Chondrocyte (in vitro differentiated cells): ENCODE data around the gene MYBPH. TPM values are rescaled to one million over a fixed set of nuclear protein-coding genes. Genes with fewer than 3 reads are reported as not detected.

ENCODE experiments used
- DNase-seq: peaks from one replicate; pipeline ENCODE4 v3.0.0; 2021; ENCODE audit warnings: mixed read lengths, low spot score
- H3K27ac Mint-ChIP-seq: one replicate; pipeline ENCODE4 v1.8.0; 2021; ENCODE audit warnings: mild to moderate bottlenecking, moderate library complexity, mixed read lengths; ENCODE audit not compliant: unreplicated experiment
- H3K27me3 Mint-ChIP-seq: 2 replicates; pipeline ENCODE4 v1.8.0; 2021; ENCODE audit warnings: low read depth, mixed read lengths
- H3K36me3 Mint-ChIP-seq: 2 replicates; pipeline ENCODE4 v1.8.0; 2021; ENCODE audit warnings: low read depth, mixed read lengths
- H3K4me1 Mint-ChIP-seq: 2 replicates; pipeline ENCODE4 v1.8.0; 2021; ENCODE audit warnings: low read depth, mild to moderate bottlenecking, mixed read lengths
- H3K4me3 Mint-ChIP-seq: one replicate; pipeline ENCODE4 v1.8.0; 2021; ENCODE audit warnings: mild to moderate bottlenecking, moderate library complexity, mixed read lengths; ENCODE audit not compliant: unreplicated experiment
- H3K9me3 Mint-ChIP-seq: 2 replicates; pipeline ENCODE4 v1.8.0; 2021; ENCODE audit warnings: low read depth, mixed read lengths
- CTCF ChIP-seq: fragments of 200-600 bp; sonication (generic); IDR thresholded peaks from 2 replicates; pipeline ENCODE4 v1.5.0; 2021; ENCODE audit warnings: antibody characterized with exemption, mild to moderate bottlenecking, moderate library complexity
- total RNA-seq: library from RNA; stranded (reverse); gene quantifications from 3 replicates; pipeline ENCODE4 v1.2.1, GENCODE V29; 2021

MYBPH gene
- total RNA-seq, 1 donor from 2014 or later = not detected

GRCh38 chr1:203196371-203196770 is 20.7 kb upstream of the MYBPH start:
- Mint-ChIP-seq H3K9me3 (no peaks in the 10 kb centered on the region), H3K4me1 (peaks cover 30% of the 10 kb centered on the region), H3K27ac (no peak overlapping the region), H3K27me3 (peaks cover 7% of the 10 kb centered on the region), H3K36me3 (peaks cover 2% of the 10 kb centered on the region), H3K4me3 (no peak overlapping the region)
- peak; percentile 16 for TF ChIP-seq CTCF
- no peak for DNase-seq

- Mint-ChIP-seq H3K4me1 (peaks cover 4% of the 10 kb centered on the region), H3K36me3 (no peaks in the 10 kb centered on the region), H3K9me3 (no peaks in the 10 kb centered on the region), H3K27ac (no peak overlapping the region), H3K4me3 (no peak overlapping the region), H3K27me3 (peaks cover 15% of the 10 kb centered on the region)
- DNase-seq = no peak
- TF ChIP-seq CTCF = no peak
Measured at GRCh38 chr1:203190949-203191348, 15.3 kb upstream of the MYBPH start.

- H3K4me1 Mint-ChIP-seq = no peaks in the 10 kb centered on the region
- no peak for DNase-seq
- H3K36me3 Mint-ChIP-seq = no peaks in the 10 kb centered on the region
- no peak for TF ChIP-seq CTCF
- peaks cover 15% of the 10 kb centered on the region for H3K27me3 Mint-ChIP-seq
- no peak overlapping the region for H3K27ac Mint-ChIP-seq
- no peak overlapping the region for H3K4me3 Mint-ChIP-seq
- H3K9me3 Mint-ChIP-seq = no peaks in the 10 kb centered on the region
Measured at GRCh38 chr1:203189951-203190352, 14.3 kb upstream of the MYBPH start.

GRCh38 chr1:203188686-203189232 is 13.1 kb upstream of the MYBPH start:
- no peak for TF ChIP-seq CTCF
- no peaks in the 10 kb centered on the region for H3K36me3 Mint-ChIP-seq
- no peak for DNase-seq
- no peaks in the 10 kb centered on the region for H3K9me3 Mint-ChIP-seq
- no peak overlapping the region for H3K27ac Mint-ChIP-seq
- peaks cover 15% of the 10 kb centered on the region for H3K27me3 Mint-ChIP-seq
- H3K4me3 Mint-ChIP-seq = no peak overlapping the region
- no peaks in the 10 kb centered on the region for H3K4me1 Mint-ChIP-seq

GRCh38 chr1:203187689-203188264 is 12.2 kb upstream of the MYBPH start:
- H3K36me3 Mint-ChIP-seq = no peaks in the 10 kb centered on the region
- no peak for TF ChIP-seq CTCF
- H3K27ac Mint-ChIP-seq = no peak overlapping the region
- peaks cover 15% of the 10 kb centered on the region for H3K27me3 Mint-ChIP-seq
- no peak for DNase-seq
- H3K9me3 Mint-ChIP-seq = no peaks in the 10 kb centered on the region
- H3K4me3 Mint-ChIP-seq = no peak overlapping the region
- H3K4me1 Mint-ChIP-seq = no peaks in the 10 kb centered on the region
